ENCODE measurements around the gene NR4A3. TPM values are rescaled to one million over a fixed set of nuclear protein-coding genes. Genes with fewer than 3 reads are reported as not detected.
A peak's percentile ranks its signal among the peaks of the same experiment; 100 is the strongest.

Gene NR4A3
- total RNA-seq, 1 experiment from 2014 or later, result 0.86 TPM

- no peak for TF ChIP-seq EZH2 (IDR thresholded peaks at IDR 0.05)
- TF ChIP-seq MAX (IDR thresholded peaks at IDR 0.05), result no peak
- no peak for TF ChIP-seq SRF (IDR thresholded peaks at IDR 0.05; ENCODE audit: low read depth)
- no peak for TF ChIP-seq RAD21 (IDR thresholded peaks at IDR 0.05; ENCODE audit: low read depth)
- no peak for TF ChIP-seq FOSL1 (IDR thresholded peaks at IDR 0.05; ENCODE audit: low read depth)
- TF ChIP-seq POLR2AphosphoS5 (IDR thresholded peaks at IDR 0.05; ENCODE audit: low read depth, low read length), result no peak
- no peak for TF ChIP-seq POLR2A (IDR thresholded peaks at IDR 0.05; ENCODE audit: borderline replicate concordance, extremely low read depth, insufficient read depth, insufficient read length)
- TF ChIP-seq CEBPB (IDR thresholded peaks at IDR 0.05; ENCODE audit: low read depth), result no peak
- intact Hi-C loops (cut with micrococcal nuclease), result no loop called here
- POLR2A ChIA-PET, result no interaction called here
Observed at GRCh38 chr9:99811598-99812383, 9.9 kb upstream of the NR4A3 start.

GRCh38 chr9:99813739-99814138 is 7.9 kb upstream of the NR4A3 start:
- no peaks in the 10 kb centered on the region for H3K9me3 ChIP-seq (ENCODE audit: control insufficient read depth in 1 of 2, insufficient read depth in 1 of 2, low read depth in 1 of 2, low read length in 2 of 2)
- H4K20me1 ChIP-seq (ENCODE audit: insufficient read depth), result no peaks in the 10 kb centered on the region
- H3K9ac ChIP-seq (ENCODE audit: low read length), result no peak overlapping the region
- POLR2A ChIA-PET, result no interaction called here
- no peak overlapping the region for H3K27ac ChIP-seq (ENCODE audit: low read depth, low read length)
- peaks cover 15 to 27% of the 10 kb centered on the region in 2 experiments for H3K4me1 ChIP-seq (ENCODE audit: control insufficient read depth in 1 of 2, insufficient read depth in 2 of 2, low read length in 2 of 2)
- no peaks in the 10 kb centered on the region for H3K9me2 ChIP-seq (ENCODE audit: insufficient read depth)
- intact Hi-C loops (cut with micrococcal nuclease), result no loop called here
- RAD21 ChIA-PET (ENCODE audit: low non-redundant PET in 1 of 2, low total read pairs in 2 of 2, uncharacterized antibody in 2 of 2, unreplicated experiment in 2 of 2), result no interaction called here
- ATAC-seq (no peak), DNase-seq (ENCODE audit: low read depth, low spot score) (no peak)
- no peaks in the 10 kb centered on the region for H3K36me3 ChIP-seq (ENCODE audit: control insufficient read depth in 1 of 2, insufficient read depth in 2 of 2, low read length in 2 of 2)
- TF ChIP-seq POLR2AphosphoS5 (IDR thresholded peaks at IDR 0.05; ENCODE audit: low read depth, low read length) (no peak), SP1 (IDR thresholded peaks at IDR 0.05; ENCODE audit: low read depth) (no peak), ZFX (IDR thresholded peaks at IDR 0.05) (no peak)
- peaks cover 10% of the 10 kb centered on the region for H3K79me2 ChIP-seq (ENCODE audit: insufficient read depth, low read length)
- H3K27me3 ChIP-seq (ENCODE audit: insufficient read depth, low read length), result no peaks in the 10 kb centered on the region
- no TSS peak for BruUV-seq (replicated peaks)
- no peak overlapping the region for H3K4me3 ChIP-seq (replicated peaks in 1 of 2; ENCODE audit: low read depth in 1 of 2, low read length in 2 of 2)
- CTCF ChIA-PET, result no interaction called here
- no peak overlapping the region for H2AFZ ChIP-seq (ENCODE audit: low read depth, low read length, poor library complexity, severe bottlenecking)
- no peak overlapping the region for H3K4me2 ChIP-seq (ENCODE audit: low read length)

More at GRCh38 chr9:99811598-99812383, 9.9 kb upstream of the NR4A3 start:
- Histone ChIP-seq H4K20me1 (ENCODE audit: insufficient read depth) (no peaks in the 10 kb centered on the region), H2AFZ (ENCODE audit: low read depth, low read length, poor library complexity, severe bottlenecking) (no peak overlapping the region), H3K9me3 (ENCODE audit: control insufficient read depth in 1 of 2, insufficient read depth in 1 of 2, low read depth in 1 of 2, low read length in 2 of 2) (no peaks in the 10 kb centered on the region), H3K4me2 (ENCODE audit: low read length) (0 out of 2 replicates have a peak overlapping the region, but pooled peaks have one; percentile 4), H3K9me2 (ENCODE audit: insufficient read depth) (no peaks in the 10 kb centered on the region), H3K4me1 (ENCODE audit: control insufficient read depth in 1 of 2, insufficient read depth in 2 of 2, low read length in 2 of 2) (peaks cover 15 to 28% of the 10 kb centered on the region in 2 experiments), H3K27ac (ENCODE audit: low read depth, low read length) (no peak overlapping the region), H3K79me2 (ENCODE audit: insufficient read depth, low read length) (peaks cover 9% of the 10 kb centered on the region; the same call in 1 of the 2 replicates), H3K27me3 (ENCODE audit: insufficient read depth, low read length) (no peaks in the 10 kb centered on the region), H3K4me3 (replicated peaks in 1 of 2; ENCODE audit: low read depth in 1 of 2, low read length in 2 of 2) (no peak overlapping the region), H3K36me3 (ENCODE audit: control insufficient read depth in 1 of 2, insufficient read depth in 2 of 2, low read length in 2 of 2) (no peaks in the 10 kb centered on the region), H3K9ac (ENCODE audit: low read length) (no peak overlapping the region)
- ChIA-PET RAD21 (ENCODE audit: low non-redundant PET in 1 of 2, low total read pairs in 2 of 2, uncharacterized antibody in 2 of 2, unreplicated experiment in 2 of 2) (no interaction called here), CTCF (interaction anchor here (1.6 kb wide), 1 partner anchor 513 kb away, joined by 3 read pairs; no protein-coding TSS in a partner anchor)
- BruUV-seq (replicated peaks), result no TSS peak
- no peak for ATAC-seq
- no peak for DNase-seq (ENCODE audit: low read depth, low spot score)

Measured in HCT116 (cell line).